HG02798 (cell line): ENCODE results near the gene HOXB9.

Source experiments
- ATAC-seq: cut with Tn5 transposase; IDR thresholded peaks from one replicate; pipeline ENCODE4 v1.9.1; 2021; ENCODE audit warnings: mild to moderate bottlenecking; ENCODE audit not compliant: unreplicated experiment, poor library complexity

HOXB9 gene

GRCh38 chr17:48639982-48640857 is 14.1 kb upstream of the HOXB9 start:
- ATAC-seq, result no peak

- no peak for ATAC-seq
Observed at GRCh38 chr17:48639136-48639535, 13.0 kb upstream of the HOXB9 start.

- ATAC-seq, result no peak
Observed at GRCh38 chr17:48637323-48638260, 11.4 kb upstream of the HOXB9 start.

- peak; percentile 58 for ATAC-seq
Observed at GRCh38 chr17:48636177-48637018, 10.2 kb upstream of the HOXB9 start.

- no peak for ATAC-seq
Observed at GRCh38 chr17:48634493-48635208, 8.5 kb upstream of the HOXB9 start.

GRCh38 chr17:48633266-48633677 is 7.1 kb upstream of the HOXB9 start:
- no peak for ATAC-seq

- no peak for ATAC-seq
Observed at GRCh38 chr17:48632579-48633265, 6.6 kb upstream of the HOXB9 start.

GRCh38 chr17:48631693-48632578 is 5.8 kb upstream of the HOXB9 start:
- ATAC-seq, result no peak

GRCh38 chr17:48630925-48631692 is 5.0 kb upstream of the HOXB9 start:
- ATAC-seq, result no peak

- no peak for ATAC-seq
Observed at GRCh38 chr17:48630009-48630924, 4.1 kb upstream of the HOXB9 start.

- ATAC-seq, result no peak
Observed at GRCh38 chr17:48629411-48629759, 3.2 kb upstream of the HOXB9 start.

GRCh38 chr17:48628649-48629410 is 2.7 kb upstream of the HOXB9 start:
- ATAC-seq, result no peak

GRCh38 chr17:48627623-48628521 is 1.7 kb upstream of the HOXB9 start:
- ATAC-seq, result no peak

GRCh38 chr17:48627118-48627597 is 1.0 kb upstream of the HOXB9 start:
- no peak for ATAC-seq
